B cell (primary cell): ENCODE data around the gene GRIPAP1. TPM values are rescaled to one million over a fixed set of nuclear protein-coding genes. Genes with fewer than 3 reads are reported as not detected.
A peak's percentile ranks its signal among the peaks of the same experiment; 100 is the strongest.

Source experiments
- ATAC-seq: fragments of 200-7000 bp; cut with Tn5 transposase; one replicate; pipeline ENCODE4 v1.10.0; 2021; ENCODE audit warnings: low read depth, mild to moderate bottlenecking, moderate number of reproducible peaks, moderate library complexity
- CTCF ChIA-PET: fragments of 350-600 bp; sonication (Branson Sonifier 250); formaldehyde crosslinking; loops from one replicate; lab custom pipeline; 2021; ENCODE audit warnings: antibody characterized with exemption, inconsistent platforms; lab: Charles Lee
- POLR2A ChIA-PET: fragments of 350-600 bp; sonication (Branson Sonifier 250); formaldehyde crosslinking; loops from one replicate; lab custom pipeline; 2021; ENCODE audit warnings: antibody characterized with exemption; lab: Charles Lee
- DNase-seq: peaks from one replicate; pipeline ENCODE4 v3.0.0; 2013
- H2AFZ ChIP-seq: 2 replicates; pipeline ENCODE4 v1.6.1; 2012; ENCODE audit warnings: mild to moderate bottlenecking, low read depth, low read length; ENCODE audit not compliant: insufficient read depth, poor library complexity, severe bottlenecking
- H3K27ac ChIP-seq, 2 donors: 1 replicate in 1 of 2; 2 replicates in 1 of 2; pipeline ENCODE4 v1.5.1; 2012 to 2013; ENCODE audit warnings: low read length in 2 of 2, mild to moderate bottlenecking in 2 of 2, moderate library complexity in 1 of 2
- H3K27me3 ChIP-seq, 4 experiments: fragments of 200-600 bp in 1 of 4; sonication (generic) in 1 of 4; replicated peaks in 1 of 4; 1 replicate in 2 of 4; 2 replicates in 2 of 4; pipeline versions ENCODE4 v1.6.1 to v1.7.0; 2013 to 2016; ENCODE audit warnings: low read length in 3 of 4, mild to moderate bottlenecking in 2 of 4, mixed read lengths in 1 of 4, moderate library complexity in 1 of 4; ENCODE audit not compliant: insufficient read depth in 4 of 4, control insufficient read depth in 3 of 4; ENCODE audit errors: control extremely low read depth in 1 of 4
- H3K36me3 ChIP-seq, 2 experiments: replicated peaks in 1 of 2; 1 replicate in 1 of 2; 2 replicates in 1 of 2; pipeline versions ENCODE4 v1.6.1 to v1.7.1; 2013; ENCODE audit warnings: low read length in 1 of 2; ENCODE audit not compliant: insufficient read depth in 2 of 2, control insufficient read depth in 1 of 2; ENCODE audit errors: control extremely low read depth in 1 of 2, extremely low read depth in 1 of 2
- H3K4me1 ChIP-seq, 2 donors: fragments of 200-600 bp in 1 of 2; sonication (generic) in 1 of 2; 1 replicate in 1 of 2; 2 replicates in 1 of 2; pipeline versions ENCODE4 v1.5.1 to v1.6.1; 2013 to 2017; ENCODE audit warnings: low read length in 2 of 2; ENCODE audit not compliant: control insufficient read depth in 2 of 2, insufficient read depth in 2 of 2
- H3K4me2 ChIP-seq: replicated peaks from 2 replicates; pipeline ENCODE3; 2012; ENCODE audit warnings: mild to moderate bottlenecking, low read depth, low read length; ENCODE audit not compliant: poor library complexity, severe bottlenecking
- H3K4me3 ChIP-seq, 5 experiments: fragments of 200-600 bp in 1 of 5; sonication (generic) in 1 of 5; 1 replicate in 3 of 5; 2 replicates in 2 of 5; pipeline versions ENCODE4 v1.5.1 to v1.7.0; 2011 to 2016; ENCODE audit warnings: low read length in 4 of 5, mild to moderate bottlenecking in 4 of 5, low read depth in 2 of 5, control low read depth in 1 of 5, moderate library complexity in 1 of 5; ENCODE audit not compliant: insufficient read depth in 1 of 5; ENCODE audit errors: control extremely low read depth in 1 of 5, extremely low read depth in 1 of 5
- H3K79me2 ChIP-seq: fragments of 200-600 bp; sonication (generic); one replicate; pipeline ENCODE4 v1.6.0; 2016; ENCODE audit warnings: low read length; ENCODE audit not compliant: control insufficient read depth, insufficient read depth
- H3K9ac ChIP-seq: fragments of 200-600 bp; sonication (generic); 2 replicates; pipeline ENCODE4 v1.6.1; 2017; ENCODE audit warnings: mild to moderate bottlenecking, low read length, moderate library complexity
- H3K9me3 ChIP-seq, 3 donors: one replicate each; pipeline versions ENCODE4 v1.6.1 to v1.7.1; 2013; ENCODE audit warnings: low read length in 2 of 3; ENCODE audit not compliant: control insufficient read depth in 2 of 3, insufficient read depth in 1 of 3; ENCODE audit errors: control extremely low read depth in 1 of 3
- H4K20me1 ChIP-seq: 2 replicates; pipeline ENCODE4 v1.6.0; 2012; ENCODE audit warnings: mild to moderate bottlenecking, low read length; ENCODE audit not compliant: insufficient read depth, control insufficient read depth, poor library complexity, severe bottlenecking
- H3K27ac Mint-ChIP-seq: one replicate; pipeline ENCODE4 v1.8.0; 2021; ENCODE audit warnings: mixed read lengths
- H3K27me3 Mint-ChIP-seq: one replicate; pipeline ENCODE4 v1.8.0; 2021; ENCODE audit warnings: mixed read lengths
- H3K4me1 Mint-ChIP-seq: one replicate; pipeline ENCODE4 v1.8.0; 2021; ENCODE audit warnings: mixed read lengths
- H3K4me3 Mint-ChIP-seq: one replicate; pipeline ENCODE4 v1.8.0; 2021; ENCODE audit warnings: mixed read lengths
- H3K9me3 Mint-ChIP-seq: one replicate; pipeline ENCODE4 v1.8.0; 2022; ENCODE audit warnings: mixed read lengths; ENCODE audit not compliant: insufficient read depth
- EZH2 ChIP-seq: IDR thresholded peaks from 2 replicates; pipeline ENCODE4 v1.6.1; 2012; ENCODE audit warnings: borderline replicate concordance, low read depth, mild to moderate bottlenecking, moderate library complexity, low read length; ENCODE audit not compliant: insufficient read depth, poor library complexity, severe bottlenecking
- WGBS: methylation state at CpG from one replicate; pipeline ENCODE4 v1.1.5; 2013; ENCODE audit warnings: missing lambda C conversion rate; ENCODE audit not compliant: insufficient coverage; 5-methylcytosine and 5-hydroxymethylcytosine counted together
- intact Hi-C: fragments of 100-400 bp; cut with micrococcal nuclease; formaldehyde crosslinking; loops from one replicate; pipeline ENCODE4 v1.10.0; 2022
- polyA plus RNA-seq: library from polyadenylated mRNA; depleted of rRNA; stranded (reverse); fragments of >200 nt; gene quantifications from 2 replicates; pipeline ENCODE4 v1.2.3, GENCODE V29; 2012
- total RNA-seq, 2 donors: library from RNA; stranded (reverse); fragments of 120-200 nt in 1 of 2; gene quantifications; 1 replicate in 1 of 2; 2 replicates in 1 of 2; pipeline versions ENCODE4 v1.2.3 to v1.2.4, GENCODE V29; 2013 to 2022
- TF ChIP-seq, protein P1 (sequence below): fragments of 200-600 bp; IDR thresholded peaks from one replicate; pipeline ENCODE4 v1.8.0; 2022; ENCODE audit warnings: antibody characterized with exemption, mild to moderate bottlenecking

GRIPAP1 gene
- total and polyA plus RNA-seq, 2 donors (not counting 1 experiment from before 2014, with no cell fraction given) = 70.7 to 143 TPM

DNA sequence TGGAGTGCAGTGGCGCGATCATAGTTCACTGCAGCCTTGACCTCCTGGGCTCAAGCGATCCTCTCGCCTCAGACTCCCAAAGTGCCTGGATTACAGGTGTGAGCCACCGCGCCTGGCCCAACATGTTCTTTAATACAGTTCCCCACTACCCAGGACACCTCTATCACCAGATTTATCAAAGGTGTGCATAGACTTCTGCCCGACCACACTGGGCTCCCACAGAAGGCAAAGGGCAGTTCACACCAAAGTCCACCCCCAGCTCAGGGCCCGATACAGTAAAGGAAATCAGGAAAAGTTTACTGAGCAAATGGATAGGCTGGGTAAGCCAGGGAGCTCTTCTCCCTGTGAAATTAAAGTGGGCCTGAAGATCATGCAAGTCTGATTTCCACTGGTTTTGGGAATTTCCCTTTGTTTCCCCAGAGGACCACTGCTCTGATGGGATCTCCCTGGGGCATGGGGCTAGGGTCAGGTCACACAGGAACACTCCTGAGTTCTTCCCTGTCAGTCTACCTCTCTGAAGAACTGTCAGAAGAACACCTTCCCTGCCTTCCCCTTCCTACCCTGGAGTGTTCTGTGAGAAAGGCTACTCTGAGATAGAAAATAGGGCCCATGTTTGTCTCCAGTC, 65.5 kb downstream of the GRIPAP1 start:
- POLR2A ChIA-PET = interaction anchor here (0.6 to 5.6 kb wide), 9 partner anchors 9 to 397 kb away, joined by 3 to 101 read pairs (median 7); partner anchors contain the start of genes GRIPAP1, PIM2, PQBP1 and SLC35A2
- peaks cover 30% of the 10 kb centered on the region for H3K79me2 ChIP-seq
- 96% methylated on average over 6 of the region's 8 CpGs for WGBS
- peak overlapping the region; percentile 99 for H3K27ac ChIP-seq
- ATAC-seq (peak; percentile 0), DNase-seq (no peak)
- CTCF ChIA-PET = interaction anchor here (1.2 to 3.7 kb wide), 9 partner anchors 9 to 288 kb away, joined by 5 to 30 read pairs (median 9); partner anchors contain the start of genes PIM2, PQBP1, SLC35A2 and TIMM17B
- H3K9me3 ChIP-seq = no peaks in the 10 kb centered on the region
- H3K9me3 Mint-ChIP-seq = no peaks in the 10 kb centered on the region
- intact Hi-C loops = loop anchor here (1.0 to 10.0 kb wide), 9 partner anchors 19 to 362 kb away; partner anchors contain the start of genes HDAC6, RBM3, TFE3 and WDR13
- H2AFZ ChIP-seq = no peak overlapping the region
- peak overlapping the region; percentile 84 for H3K4me3 Mint-ChIP-seq
- H3K4me3 ChIP-seq = peak overlapping the region in 3 of 5 experiments; percentile 34 to 57 (median 37)
- peak overlapping the region; percentile 99 for H3K27ac Mint-ChIP-seq
- peaks cover 75% of the 10 kb centered on the region for H3K4me1 Mint-ChIP-seq
- no peaks in the 10 kb centered on the region for H3K27me3 Mint-ChIP-seq
- H3K4me2 ChIP-seq = peak overlapping the region; percentile 77
- H3K27me3 ChIP-seq = no peaks in the 10 kb centered on the region
- H3K9ac ChIP-seq = peak overlapping the region; percentile 69
- no peaks in the 10 kb centered on the region for H4K20me1 ChIP-seq
- H3K4me1 ChIP-seq = peaks cover 85 to 89% of the 10 kb centered on the region in 2 donors
- peaks cover 0 to 21% of the 10 kb centered on the region in 2 experiments for H3K36me3 ChIP-seq
- no peak for TF ChIP-seq EZH2
- TF ChIP-seq, protein P1, sequence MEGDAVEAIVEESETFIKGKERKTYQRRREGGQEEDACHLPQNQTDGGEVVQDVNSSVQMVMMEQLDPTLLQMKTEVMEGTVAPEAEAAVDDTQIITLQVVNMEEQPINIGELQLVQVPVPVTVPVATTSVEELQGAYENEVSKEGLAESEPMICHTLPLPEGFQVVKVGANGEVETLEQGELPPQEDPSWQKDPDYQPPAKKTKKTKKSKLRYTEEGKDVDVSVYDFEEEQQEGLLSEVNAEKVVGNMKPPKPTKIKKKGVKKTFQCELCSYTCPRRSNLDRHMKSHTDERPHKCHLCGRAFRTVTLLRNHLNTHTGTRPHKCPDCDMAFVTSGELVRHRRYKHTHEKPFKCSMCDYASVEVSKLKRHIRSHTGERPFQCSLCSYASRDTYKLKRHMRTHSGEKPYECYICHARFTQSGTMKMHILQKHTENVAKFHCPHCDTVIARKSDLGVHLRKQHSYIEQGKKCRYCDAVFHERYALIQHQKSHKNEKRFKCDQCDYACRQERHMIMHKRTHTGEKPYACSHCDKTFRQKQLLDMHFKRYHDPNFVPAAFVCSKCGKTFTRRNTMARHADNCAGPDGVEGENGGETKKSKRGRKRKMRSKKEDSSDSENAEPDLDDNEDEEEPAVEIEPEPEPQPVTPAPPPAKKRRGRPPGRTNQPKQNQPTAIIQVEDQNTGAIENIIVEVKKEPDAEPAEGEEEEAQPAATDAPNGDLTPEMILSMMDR = no peak

DNA sequence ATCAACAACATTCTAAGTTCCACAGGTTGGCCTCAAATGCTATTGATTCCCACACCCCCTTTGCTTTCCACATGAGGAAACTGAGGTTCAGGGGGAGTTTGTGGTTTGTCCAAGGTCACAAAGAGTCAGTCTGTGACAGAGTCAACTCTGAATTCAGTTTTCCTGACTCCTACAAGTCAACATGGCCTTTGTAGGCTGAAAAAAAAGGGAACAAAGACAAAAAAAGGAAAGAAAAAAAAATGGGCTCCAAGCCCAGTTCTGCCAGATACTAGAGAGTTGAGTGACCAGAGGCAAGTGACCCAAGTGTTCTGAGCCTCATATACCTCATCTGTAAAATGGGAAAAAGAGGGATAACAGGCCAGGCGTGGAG, 66.8 kb downstream of the GRIPAP1 start:
- Histone ChIP-seq H3K4me1 (peaks cover 73 to 77% of the 10 kb centered on the region in 2 donors), H2AFZ (no peak overlapping the region), H4K20me1 (no peaks in the 10 kb centered on the region), H3K27me3 (no peaks in the 10 kb centered on the region), H3K4me3 (no peak overlapping the region), H3K36me3 (peaks cover 0 to 22% of the 10 kb centered on the region in 2 experiments), H3K9me3 (no peaks in the 10 kb centered on the region), H3K9ac (no peak overlapping the region), H3K79me2 (peaks cover 25% of the 10 kb centered on the region), H3K4me2 (peak overlapping the region; percentile 54), H3K27ac (peak overlapping the region; percentile 51 to 77)
- no peaks in the 10 kb centered on the region for H3K27me3 Mint-ChIP-seq
- WGBS = no CpG with 5 or more reads among the region's 1 CpG
- H3K27ac Mint-ChIP-seq = peak overlapping the region; percentile 99
- H3K4me3 Mint-ChIP-seq = no peak overlapping the region
- peaks cover 69% of the 10 kb centered on the region for H3K4me1 Mint-ChIP-seq
- ATAC-seq = no peak
- ChIA-PET CTCF (no interaction called here), POLR2A (no interaction called here)
- intact Hi-C loops = loop anchor here (5.0 to 10.0 kb wide), 3 partner anchors 133 to 338 kb away; partner anchors contain the start of genes HDAC6 and WDR13
- no peaks in the 10 kb centered on the region for H3K9me3 Mint-ChIP-seq
- DNase-seq = no peak
- no peak for TF ChIP-seq EZH2
- TF ChIP-seq, protein P1 = no peak
